Measurements from ENCODE around the gene KCNAB1. TPM values are rescaled to one million over a fixed set of nuclear protein-coding genes. Genes with fewer than 3 reads are reported as not detected.
"Not testable (repeated sequence)": the region's sequence is repeated elsewhere in the genome, so short reads cannot be mapped to it uniquely, and the experiment has no call there.

The KCNAB1 gene
- total RNA-seq, 2 donors from 2014 or later, result 14.0 to 33.1 TPM

DNA sequence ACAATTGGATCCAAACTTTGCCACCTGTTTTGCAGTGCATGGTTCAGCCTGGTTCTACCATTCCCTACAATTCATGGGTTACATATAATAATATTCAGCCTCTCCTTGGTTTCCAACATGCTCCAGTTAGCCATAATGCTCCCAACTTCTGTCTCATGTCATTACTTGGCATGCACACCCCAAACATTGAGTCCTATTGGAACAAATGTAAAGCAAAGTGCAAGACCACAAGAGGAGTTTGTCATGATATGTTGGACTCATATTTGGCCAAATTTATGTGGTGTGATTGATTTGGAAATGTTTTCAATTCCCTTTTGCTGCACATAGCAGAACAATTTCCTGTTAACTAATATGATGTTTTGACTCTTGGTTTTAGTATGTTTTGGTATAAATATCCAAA, 50.2 kb downstream of the KCNAB1 start:
- no peak for DNase-seq (ENCODE audit: low spot score)
- intact Hi-C loops (cut with DNase I), result loop anchor here in 1 of 2 donors (2.0 kb wide), 1 partner anchor 16 kb away; no protein-coding TSS in a partner anchor

- intact Hi-C loops (cut with DNase I), result loop anchor here in 1 of 2 donors (2.0 kb wide), 1 partner anchor 15 kb away; no protein-coding TSS in a partner anchor
- DNase-seq (ENCODE audit: low spot score), result no peak
Observed at GRCh38 chr3:156171281-156172267, 51.2 kb downstream of the KCNAB1 start.

- intact Hi-C loops (cut with DNase I), result no loop called here
Observed at GRCh38 chr3:156172536-156172935, 52.2 kb downstream of the KCNAB1 start.

GRCh38 chr3:156174229-156174847, 54.0 kb downstream of the KCNAB1 start:
- no peak for DNase-seq (ENCODE audit: low spot score)
- intact Hi-C loops (cut with DNase I), result no loop called here

More at GRCh38 chr3:156172536-156172935, 52.2 kb downstream of the KCNAB1 start:
- DNase-seq (ENCODE audit: low spot score), result no peak

GRCh38 chr3:156175570-156175969, 55.2 kb downstream of the KCNAB1 start:
- DNase-seq (ENCODE audit: low spot score), result no peak

GRCh38 chr3:156176048-156176447, 55.7 kb downstream of the KCNAB1 start:
- intact Hi-C loops (cut with DNase I), result no loop called here
- no peak for DNase-seq (ENCODE audit: low spot score)

More at GRCh38 chr3:156175570-156175969, 55.2 kb downstream of the KCNAB1 start:
- intact Hi-C loops (cut with DNase I), result no loop called here

DNA sequence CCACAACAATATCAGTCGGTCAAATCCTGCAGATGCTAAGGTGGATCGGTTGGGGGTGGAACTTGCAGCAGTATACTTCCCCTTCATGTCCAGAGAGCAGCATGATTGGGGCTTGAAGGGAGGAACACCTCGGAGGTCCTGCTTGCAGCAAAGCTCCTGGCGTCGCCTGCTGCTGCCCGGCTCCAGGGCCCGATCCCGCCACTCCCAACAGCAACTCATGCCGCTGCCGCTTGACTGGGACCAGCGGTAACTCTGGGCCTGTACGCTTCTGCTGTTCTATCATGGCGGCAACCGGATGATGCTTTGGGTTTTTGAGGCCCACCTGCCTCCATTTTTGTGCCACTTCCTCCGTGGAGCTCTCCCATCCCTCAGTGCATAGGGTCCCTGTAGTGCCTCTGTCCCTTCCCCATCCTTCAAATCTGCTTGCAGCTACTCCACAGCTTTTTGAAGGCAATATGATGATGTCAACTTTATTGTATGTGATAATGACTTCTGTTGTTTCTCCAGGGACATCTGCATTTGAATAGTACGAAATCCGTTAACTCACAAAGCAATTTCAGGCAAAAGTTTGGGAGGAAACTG, 56.3 kb downstream of the KCNAB1 start:
- intact Hi-C loops (cut with DNase I), result no loop called here
- no peak for DNase-seq (ENCODE audit: low spot score)

GRCh38 chr3:156180077-156180476, 59.7 kb downstream of the KCNAB1 start:
- no peak for DNase-seq (ENCODE audit: low spot score)

DNA sequence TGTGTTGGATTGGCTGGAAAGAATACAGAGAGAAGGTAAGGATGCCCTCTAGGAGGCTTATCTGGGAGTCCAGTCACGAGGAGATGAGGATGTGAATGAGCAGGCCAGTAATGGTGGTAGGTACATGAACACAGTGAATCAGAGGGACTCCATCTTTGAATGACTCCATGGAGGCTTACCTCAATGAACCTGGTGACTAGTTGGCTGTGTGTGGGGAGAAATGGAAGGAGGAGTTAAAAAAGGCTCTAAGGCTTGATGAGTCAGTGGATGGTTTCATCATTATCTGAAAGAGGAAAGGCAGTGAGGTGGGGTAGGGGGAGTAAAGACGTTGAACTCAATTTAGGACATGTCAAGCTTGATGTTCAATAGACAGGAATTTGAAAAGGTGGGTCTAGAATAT, 61.1 kb downstream of the KCNAB1 start:
- no peak for DNase-seq (ENCODE audit: low spot score)
- intact Hi-C loops (cut with DNase I), result no loop called here

More at GRCh38 chr3:156180077-156180476, 59.7 kb downstream of the KCNAB1 start:
- intact Hi-C loops (cut with DNase I), result no loop called here

DNA sequence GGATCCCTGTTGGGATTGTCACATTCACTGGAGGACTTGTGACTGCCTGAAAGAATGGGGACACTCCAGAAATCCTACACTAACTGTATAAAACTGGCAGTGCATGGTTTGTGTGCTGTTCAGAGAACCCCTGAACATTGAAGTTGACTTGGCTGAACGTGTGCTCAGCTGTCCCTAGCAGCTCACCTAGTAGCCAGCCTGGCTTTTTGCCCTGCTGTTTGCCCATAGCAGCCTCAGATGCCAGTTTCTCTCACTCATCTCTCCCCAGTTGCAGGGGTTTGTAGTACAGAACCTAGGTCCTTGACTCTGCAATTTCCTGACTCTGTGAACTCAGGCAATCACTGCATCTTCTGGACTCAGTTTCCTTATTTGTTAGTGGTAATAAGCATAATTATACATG, 63.0 kb downstream of the KCNAB1 start:
- intact Hi-C loops (cut with DNase I), result no loop called here

GRCh38 chr3:156184156-156184555, 63.8 kb downstream of the KCNAB1 start:
- DNase-seq (ENCODE audit: low spot score), result no peak
- intact Hi-C loops (cut with DNase I), result no loop called here

More for the DNA sequence above, 63.0 kb downstream of the KCNAB1 start:
- DNase-seq (ENCODE audit: low spot score), result no peak

DNA sequence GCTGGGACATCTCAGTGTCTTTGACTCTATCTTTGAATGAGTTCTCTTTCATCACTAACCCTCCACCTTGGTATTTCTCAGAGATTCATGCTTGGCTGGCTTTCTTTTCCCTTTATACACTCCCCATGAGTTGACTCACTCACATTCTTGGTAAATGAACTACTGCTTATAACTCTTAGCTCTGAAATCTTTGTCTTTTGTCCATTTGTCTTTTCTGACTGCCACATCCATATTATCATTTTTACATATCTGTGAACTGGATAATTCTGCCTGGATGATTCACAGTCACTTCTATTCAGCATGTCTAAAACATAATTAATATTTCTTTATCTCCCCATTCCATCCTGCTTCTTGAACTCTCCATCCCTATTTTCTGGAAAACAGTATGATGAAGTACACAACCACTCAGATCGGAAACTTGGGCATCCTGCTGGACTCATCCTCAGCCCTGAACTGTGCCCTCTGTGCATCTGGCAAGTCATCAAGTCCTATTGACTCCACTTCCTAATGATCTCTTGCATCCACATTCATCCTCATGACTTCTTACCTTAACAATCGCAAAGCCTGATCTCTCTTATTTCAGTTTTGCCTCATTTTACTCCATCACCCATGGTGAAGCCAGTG, 66.9 kb downstream of the KCNAB1 start:
- DNase-seq (ENCODE audit: low spot score), result no peak
- intact Hi-C loops (cut with DNase I), result loop anchor here in 1 of 2 donors (2.0 kb wide), 1 partner anchor 16 kb away; no protein-coding TSS in a partner anchor

DNA sequence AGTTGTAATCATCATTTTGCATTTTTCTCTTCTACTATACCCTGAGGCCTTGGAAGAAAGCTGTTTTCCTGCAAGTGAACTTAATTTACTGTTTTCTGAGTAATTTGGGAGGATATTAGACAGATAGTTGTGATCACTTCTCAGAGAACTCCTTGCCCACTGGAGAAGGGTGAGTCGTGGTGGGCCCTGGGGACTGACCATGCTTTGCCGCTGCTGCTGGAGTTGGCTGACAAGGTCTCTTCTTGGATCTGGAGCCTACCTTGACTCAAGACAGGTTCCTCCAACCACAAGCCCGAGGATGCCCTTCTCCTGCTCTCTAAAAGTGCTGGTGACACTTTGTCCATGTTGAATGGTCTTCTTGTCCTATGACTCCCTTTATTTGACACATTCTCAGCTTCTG, 68.4 kb downstream of the KCNAB1 start:
- no peak for DNase-seq (ENCODE audit: low spot score)
- intact Hi-C loops (cut with DNase I), result no loop called here

GRCh38 chr3:156189927-156190326, 69.5 kb downstream of the KCNAB1 start:
- intact Hi-C loops (cut with DNase I), result no loop called here
- DNase-seq (ENCODE audit: low spot score), result no peak

GRCh38 chr3:156194945-156195344, 74.6 kb downstream of the KCNAB1 start:
- DNase-seq (ENCODE audit: low spot score); intact Hi-C loops (cut with DNase I): not testable (repeated sequence)

DNA sequence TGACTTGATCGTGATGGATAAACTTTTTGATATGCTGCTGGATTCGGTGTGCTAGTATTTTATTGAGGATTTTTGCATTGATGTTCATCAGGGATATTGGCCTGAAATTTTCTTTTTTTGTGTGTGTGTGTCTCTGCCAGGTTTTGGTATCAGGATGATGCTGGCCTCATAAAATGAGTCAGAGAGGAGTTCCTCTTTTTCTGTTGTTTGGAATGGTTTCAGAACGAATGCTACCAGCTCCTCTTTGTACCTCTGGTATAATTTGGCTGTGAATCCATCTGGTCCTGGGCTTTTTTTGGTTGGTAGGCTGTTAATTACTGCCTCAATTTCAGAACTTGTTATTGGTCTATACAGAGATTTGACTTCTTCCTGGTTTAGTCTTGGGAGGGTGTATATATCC, 76.8 kb downstream of the KCNAB1 start:
- intact Hi-C loops (cut with DNase I); DNase-seq (ENCODE audit: low spot score): not testable (repeated sequence)

GRCh38 chr3:156201411-156202405, 81.3 kb downstream of the KCNAB1 start:
- intact Hi-C loops (cut with DNase I), result no loop called here
- no peak for DNase-seq (ENCODE audit: low spot score)

GRCh38 chr3:156206157-156206556, 85.8 kb downstream of the KCNAB1 start:
- no peak for DNase-seq (ENCODE audit: low spot score)
- intact Hi-C loops (cut with DNase I), result no loop called here

All from posterior vena cava (tissue), 2 donors.